ENCODE measurements around the gene CENPW.

Gene CENPW

DNA sequence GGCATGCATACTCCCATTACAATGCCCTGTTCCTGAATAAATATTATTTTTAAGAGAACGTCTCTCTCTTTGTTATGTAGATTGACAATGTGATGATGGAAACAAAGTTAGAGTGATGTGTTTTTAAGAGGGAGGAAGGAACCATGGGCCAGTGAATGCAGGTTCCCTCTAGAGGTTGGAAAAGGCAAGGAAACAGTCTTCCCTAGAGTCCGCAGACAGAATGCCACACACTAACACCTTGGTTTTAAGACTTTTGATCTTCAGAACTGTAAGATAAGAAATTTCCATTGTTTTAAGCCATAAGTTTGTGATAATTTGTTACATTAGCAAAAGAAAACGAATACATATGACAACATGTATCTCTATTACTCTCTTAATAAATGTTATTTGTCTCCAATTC is 4.7 kb upstream of the CENPW start:
- peaks cover 4% of the 10 kb centered on the region for H3K27me3 Mint-ChIP-seq (ENCODE audit: low read depth, poor library complexity)
- no peaks in the 10 kb centered on the region for H3K4me1 Mint-ChIP-seq
- no peak overlapping the region for H3K27ac Mint-ChIP-seq
- H3K36me3 Mint-ChIP-seq (ENCODE audit: low read depth), result no peaks in the 10 kb centered on the region
- no peak for DNase-seq
- no peak overlapping the region for H3K4me3 Mint-ChIP-seq
- TF ChIP-seq, protein P1, sequence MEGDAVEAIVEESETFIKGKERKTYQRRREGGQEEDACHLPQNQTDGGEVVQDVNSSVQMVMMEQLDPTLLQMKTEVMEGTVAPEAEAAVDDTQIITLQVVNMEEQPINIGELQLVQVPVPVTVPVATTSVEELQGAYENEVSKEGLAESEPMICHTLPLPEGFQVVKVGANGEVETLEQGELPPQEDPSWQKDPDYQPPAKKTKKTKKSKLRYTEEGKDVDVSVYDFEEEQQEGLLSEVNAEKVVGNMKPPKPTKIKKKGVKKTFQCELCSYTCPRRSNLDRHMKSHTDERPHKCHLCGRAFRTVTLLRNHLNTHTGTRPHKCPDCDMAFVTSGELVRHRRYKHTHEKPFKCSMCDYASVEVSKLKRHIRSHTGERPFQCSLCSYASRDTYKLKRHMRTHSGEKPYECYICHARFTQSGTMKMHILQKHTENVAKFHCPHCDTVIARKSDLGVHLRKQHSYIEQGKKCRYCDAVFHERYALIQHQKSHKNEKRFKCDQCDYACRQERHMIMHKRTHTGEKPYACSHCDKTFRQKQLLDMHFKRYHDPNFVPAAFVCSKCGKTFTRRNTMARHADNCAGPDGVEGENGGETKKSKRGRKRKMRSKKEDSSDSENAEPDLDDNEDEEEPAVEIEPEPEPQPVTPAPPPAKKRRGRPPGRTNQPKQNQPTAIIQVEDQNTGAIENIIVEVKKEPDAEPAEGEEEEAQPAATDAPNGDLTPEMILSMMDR (IDR thresholded peaks at IDR 0.05), result no peak
- no peaks in the 10 kb centered on the region for H3K9me3 Mint-ChIP-seq

DNA sequence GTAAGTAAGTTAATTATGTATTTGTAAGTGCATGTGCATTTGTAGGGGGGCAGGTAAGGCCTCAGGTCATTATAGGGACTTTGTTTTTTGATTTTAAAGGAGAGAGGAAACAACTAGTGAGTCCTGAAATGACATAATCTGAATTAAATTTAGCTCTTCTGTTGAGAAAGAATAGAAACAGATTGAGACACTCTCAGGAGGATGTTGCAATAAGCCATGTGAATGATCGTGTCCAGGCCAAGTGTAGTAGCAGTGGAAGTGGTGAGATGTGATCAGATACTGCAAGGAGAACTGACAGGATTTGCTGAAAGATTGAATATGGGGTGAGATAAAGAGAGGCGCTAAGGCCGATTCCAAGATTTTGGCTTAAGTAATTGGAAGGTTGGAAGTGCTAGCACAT is 2.6 kb upstream of the CENPW start:
- no peaks in the 10 kb centered on the region for H3K36me3 Mint-ChIP-seq (ENCODE audit: low read depth)
- no peaks in the 10 kb centered on the region for H3K9me3 Mint-ChIP-seq
- DNase-seq, result no peak
- TF ChIP-seq, protein P1 (IDR thresholded peaks at IDR 0.05), result no peak
- peaks cover 17% of the 10 kb centered on the region for H3K4me1 Mint-ChIP-seq
- H3K4me3 Mint-ChIP-seq, result no peak overlapping the region
- H3K27ac Mint-ChIP-seq, result no peak overlapping the region
- H3K27me3 Mint-ChIP-seq (ENCODE audit: low read depth, poor library complexity), result peaks cover 4% of the 10 kb centered on the region

DNA sequence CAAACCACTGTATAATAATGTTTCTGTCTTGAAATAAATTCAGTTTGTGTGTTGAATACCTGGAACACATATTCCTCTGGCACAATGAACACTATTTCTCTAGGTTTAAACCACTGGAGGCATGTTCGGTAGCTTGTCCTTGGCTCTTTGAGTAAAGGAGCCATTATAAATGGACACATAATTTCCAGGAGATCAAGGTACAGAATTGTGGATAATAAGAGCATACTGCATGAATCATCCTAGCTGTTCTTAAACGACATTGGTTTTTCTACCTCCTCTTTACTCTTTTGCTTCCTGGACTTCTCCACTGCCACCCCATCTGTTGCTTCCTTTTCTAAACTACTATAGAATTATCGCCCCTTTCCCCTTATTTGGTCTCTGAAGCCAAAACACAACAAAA is 1.2 kb downstream of the CENPW start:
- Mint-ChIP-seq H3K27me3 (ENCODE audit: low read depth, poor library complexity) (no peaks in the 10 kb centered on the region), H3K27ac (no peak overlapping the region), H3K4me1 (peaks cover 35% of the 10 kb centered on the region), H3K4me3 (no peak overlapping the region), H3K36me3 (ENCODE audit: low read depth) (no peaks in the 10 kb centered on the region), H3K9me3 (no peaks in the 10 kb centered on the region)
- no peak for DNase-seq
- TF ChIP-seq, protein P1 (IDR thresholded peaks at IDR 0.05), result no peak

DNA sequence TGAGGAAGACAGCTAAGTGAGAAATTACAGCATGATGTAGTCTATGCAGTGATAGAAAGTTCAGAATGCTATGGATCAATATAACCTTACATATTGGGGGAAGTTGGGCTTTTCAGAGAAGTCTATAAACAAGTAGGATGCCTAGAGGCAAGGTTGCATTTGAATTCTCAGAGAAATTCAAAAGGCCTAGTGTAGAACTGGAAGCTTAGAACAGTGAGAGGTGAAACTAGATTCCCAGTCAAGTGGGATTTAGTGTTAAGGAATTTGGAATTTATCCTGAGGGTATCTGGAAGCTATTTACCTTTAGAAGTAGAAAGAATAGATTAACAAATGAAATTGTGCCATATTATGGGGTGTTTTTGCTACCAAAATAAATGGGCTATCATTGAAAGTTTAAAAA is 4.3 kb downstream of the CENPW start:
- H3K27me3 Mint-ChIP-seq (ENCODE audit: low read depth, poor library complexity), result no peaks in the 10 kb centered on the region
- H3K9me3 Mint-ChIP-seq, result no peaks in the 10 kb centered on the region
- H3K27ac Mint-ChIP-seq, result no peak overlapping the region
- TF ChIP-seq, protein P1 (IDR thresholded peaks at IDR 0.05), result no peak
- peaks cover 35% of the 10 kb centered on the region for H3K4me1 Mint-ChIP-seq
- no peak overlapping the region for H3K4me3 Mint-ChIP-seq
- H3K36me3 Mint-ChIP-seq (ENCODE audit: low read depth), result no peaks in the 10 kb centered on the region
- DNase-seq, result no peak

DNA sequence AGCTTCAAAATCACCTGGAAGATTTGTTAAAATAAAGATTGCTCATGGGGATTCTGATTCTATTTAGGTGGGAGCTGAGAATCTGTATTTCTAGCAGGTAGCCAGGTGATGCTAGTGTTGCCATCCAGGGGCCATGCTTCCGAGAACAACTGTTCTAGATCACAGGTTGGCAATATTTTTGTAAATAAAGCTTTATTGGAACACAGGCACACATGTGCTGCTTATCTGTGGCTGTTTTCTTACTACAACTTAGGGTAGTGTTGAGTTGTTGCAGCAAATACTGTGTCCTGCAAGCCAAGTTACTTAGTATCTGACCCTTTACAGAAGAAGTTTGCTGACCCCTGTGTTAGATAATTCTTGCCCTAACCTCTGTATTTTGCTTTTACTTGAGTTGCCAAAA is 12.0 kb downstream of the CENPW start:
- no peaks in the 10 kb centered on the region for H3K4me1 Mint-ChIP-seq
- TF ChIP-seq, protein P1 (IDR thresholded peaks at IDR 0.05), result no peak
- peaks cover 11% of the 10 kb centered on the region for H3K9me3 Mint-ChIP-seq
- no peak overlapping the region for H3K27ac Mint-ChIP-seq
- H3K4me3 Mint-ChIP-seq, result no peak overlapping the region
- DNase-seq, result no peak
- peaks cover 27% of the 10 kb centered on the region for H3K36me3 Mint-ChIP-seq (ENCODE audit: low read depth)
- H3K27me3 Mint-ChIP-seq (ENCODE audit: low read depth, poor library complexity), result no peaks in the 10 kb centered on the region

DNA sequence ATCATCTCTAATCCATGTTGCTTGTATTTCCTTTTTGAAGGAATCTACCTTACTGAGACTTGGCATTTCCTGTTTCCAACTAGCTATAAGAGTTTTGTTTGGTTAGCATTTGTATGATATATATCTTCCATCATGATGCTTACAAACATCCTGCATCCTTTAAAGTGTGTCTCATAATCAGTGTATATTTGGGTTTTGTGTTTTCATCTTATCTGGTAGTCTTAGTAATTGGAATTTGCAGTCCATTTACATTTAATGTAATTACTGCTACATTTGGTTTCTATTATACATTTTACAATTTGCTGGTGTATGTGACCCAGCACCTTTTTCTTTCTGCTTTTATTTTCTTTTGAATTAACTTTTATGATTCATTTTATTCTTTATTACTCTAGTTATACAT is 12.6 kb downstream of the CENPW start:
- no peak overlapping the region for H3K27ac Mint-ChIP-seq
- no peak for DNase-seq
- H3K36me3 Mint-ChIP-seq (ENCODE audit: low read depth), result peaks cover 32% of the 10 kb centered on the region
- no peak overlapping the region for H3K4me3 Mint-ChIP-seq
- H3K9me3 Mint-ChIP-seq, result peaks cover 17% of the 10 kb centered on the region
- no peaks in the 10 kb centered on the region for H3K4me1 Mint-ChIP-seq
- TF ChIP-seq, protein P1 (IDR thresholded peaks at IDR 0.05), result no peak
- H3K27me3 Mint-ChIP-seq (ENCODE audit: low read depth, poor library complexity), result no peaks in the 10 kb centered on the region
